Measurements from ENCODE around the gene C5AR2. TPM values are rescaled to one million over a fixed set of nuclear protein-coding genes. Genes with fewer than 3 reads are reported as not detected.

C5AR2 gene
- total RNA-seq, 1 experiment from 2014 or later = 0.22 TPM

GRCh38 chr19:47323409-47323808 lies 8.6 kb upstream of the C5AR2 start:
- H3K27ac Mint-ChIP-seq = no peak overlapping the region
- no peaks in the 10 kb centered on the region for H3K36me3 Mint-ChIP-seq
- no peak overlapping the region for H3K4me3 Mint-ChIP-seq
- DNase-seq (ENCODE audit: low spot score) (no peak), ATAC-seq (no peak)
- H3K27me3 Mint-ChIP-seq (ENCODE audit: low read depth) = no peaks in the 10 kb centered on the region
- peaks cover 6% of the 10 kb centered on the region for H3K9me3 Mint-ChIP-seq
- POLR2A ChIA-PET = interaction anchor here (0.5 kb wide), 2 partner anchors 36 to 439 kb away, joined by 3 to 5 read pairs; no protein-coding TSS in a partner anchor
- TF ChIP-seq, protein P1, sequence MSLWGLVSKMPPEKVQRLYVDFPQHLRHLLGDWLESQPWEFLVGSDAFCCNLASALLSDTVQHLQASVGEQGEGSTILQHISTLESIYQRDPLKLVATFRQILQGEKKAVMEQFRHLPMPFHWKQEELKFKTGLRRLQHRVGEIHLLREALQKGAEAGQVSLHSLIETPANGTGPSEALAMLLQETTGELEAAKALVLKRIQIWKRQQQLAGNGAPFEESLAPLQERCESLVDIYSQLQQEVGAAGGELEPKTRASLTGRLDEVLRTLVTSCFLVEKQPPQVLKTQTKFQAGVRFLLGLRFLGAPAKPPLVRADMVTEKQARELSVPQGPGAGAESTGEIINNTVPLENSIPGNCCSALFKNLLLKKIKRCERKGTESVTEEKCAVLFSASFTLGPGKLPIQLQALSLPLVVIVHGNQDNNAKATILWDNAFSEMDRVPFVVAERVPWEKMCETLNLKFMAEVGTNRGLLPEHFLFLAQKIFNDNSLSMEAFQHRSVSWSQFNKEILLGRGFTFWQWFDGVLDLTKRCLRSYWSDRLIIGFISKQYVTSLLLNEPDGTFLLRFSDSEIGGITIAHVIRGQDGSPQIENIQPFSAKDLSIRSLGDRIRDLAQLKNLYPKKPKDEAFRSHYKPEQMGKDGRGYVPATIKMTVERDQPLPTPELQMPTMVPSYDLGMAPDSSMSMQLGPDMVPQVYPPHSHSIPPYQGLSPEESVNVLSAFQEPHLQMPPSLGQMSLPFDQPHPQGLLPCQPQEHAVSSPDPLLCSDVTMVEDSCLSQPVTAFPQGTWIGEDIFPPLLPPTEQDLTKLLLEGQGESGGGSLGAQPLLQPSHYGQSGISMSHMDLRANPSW (CRISPR knock-in tag; conservative IDR thresholded peaks at IDR 0.05; ENCODE audit: low read depth) = no peak
- TF ChIP-seq CREM (CRISPR knock-in tag; IDR thresholded peaks at IDR 0.05) (no peak), PRDM15 (CRISPR knock-in tag; IDR thresholded peaks at IDR 0.05) (no peak), NR3C1 (CRISPR knock-in tag; conservative IDR thresholded peaks at IDR 0.05; ENCODE audit: low read depth) (no peak), FOXK1 (CRISPR knock-in tag; IDR thresholded peaks at IDR 0.05) (no peak), RELA (CRISPR knock-in tag; IDR thresholded peaks at IDR 0.05; ENCODE audit: borderline replicate concordance) (no peak), ZNF425 (CRISPR knock-in tag; conservative IDR thresholded peaks at IDR 0.05) (no peak), JUN (CRISPR knock-in tag; IDR thresholded peaks at IDR 0.05) (no peak), SP1 (CRISPR knock-in tag; conservative IDR thresholded peaks at IDR 0.05) (no peak), TEAD4 (CRISPR knock-in tag; IDR thresholded peaks at IDR 0.05) (no peak), USF2 (CRISPR knock-in tag; IDR thresholded peaks at IDR 0.05) (no peak), HMGA2 (CRISPR knock-in tag; IDR thresholded peaks at IDR 0.05) (no peak), SMAD4 (CRISPR knock-in tag; IDR thresholded peaks at IDR 0.05) (no peak)
- TF ChIP-seq, protein P2, sequence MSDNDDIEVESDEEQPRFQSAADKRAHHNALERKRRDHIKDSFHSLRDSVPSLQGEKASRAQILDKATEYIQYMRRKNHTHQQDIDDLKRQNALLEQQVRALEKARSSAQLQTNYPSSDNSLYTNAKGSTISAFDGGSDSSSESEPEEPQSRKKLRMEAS (CRISPR knock-in tag; IDR thresholded peaks at IDR 0.05) = no peak
- TF ChIP-seq, protein P3, sequence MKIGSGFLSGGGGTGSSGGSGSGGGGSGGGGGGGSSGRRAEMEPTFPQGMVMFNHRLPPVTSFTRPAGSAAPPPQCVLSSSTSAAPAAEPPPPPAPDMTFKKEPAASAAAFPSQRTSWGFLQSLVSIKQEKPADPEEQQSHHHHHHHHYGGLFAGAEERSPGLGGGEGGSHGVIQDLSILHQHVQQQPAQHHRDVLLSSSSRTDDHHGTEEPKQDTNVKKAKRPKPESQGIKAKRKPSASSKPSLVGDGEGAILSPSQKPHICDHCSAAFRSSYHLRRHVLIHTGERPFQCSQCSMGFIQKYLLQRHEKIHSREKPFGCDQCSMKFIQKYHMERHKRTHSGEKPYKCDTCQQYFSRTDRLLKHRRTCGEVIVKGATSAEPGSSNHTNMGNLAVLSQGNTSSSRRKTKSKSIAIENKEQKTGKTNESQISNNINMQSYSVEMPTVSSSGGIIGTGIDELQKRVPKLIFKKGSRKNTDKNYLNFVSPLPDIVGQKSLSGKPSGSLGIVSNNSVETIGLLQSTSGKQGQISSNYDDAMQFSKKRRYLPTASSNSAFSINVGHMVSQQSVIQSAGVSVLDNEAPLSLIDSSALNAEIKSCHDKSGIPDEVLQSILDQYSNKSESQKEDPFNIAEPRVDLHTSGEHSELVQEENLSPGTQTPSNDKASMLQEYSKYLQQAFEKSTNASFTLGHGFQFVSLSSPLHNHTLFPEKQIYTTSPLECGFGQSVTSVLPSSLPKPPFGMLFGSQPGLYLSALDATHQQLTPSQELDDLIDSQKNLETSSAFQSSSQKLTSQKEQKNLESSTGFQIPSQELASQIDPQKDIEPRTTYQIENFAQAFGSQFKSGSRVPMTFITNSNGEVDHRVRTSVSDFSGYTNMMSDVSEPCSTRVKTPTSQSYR (CRISPR knock-in tag; IDR thresholded peaks at IDR 0.05) = no peak
- TF ChIP-seq, protein P4, sequence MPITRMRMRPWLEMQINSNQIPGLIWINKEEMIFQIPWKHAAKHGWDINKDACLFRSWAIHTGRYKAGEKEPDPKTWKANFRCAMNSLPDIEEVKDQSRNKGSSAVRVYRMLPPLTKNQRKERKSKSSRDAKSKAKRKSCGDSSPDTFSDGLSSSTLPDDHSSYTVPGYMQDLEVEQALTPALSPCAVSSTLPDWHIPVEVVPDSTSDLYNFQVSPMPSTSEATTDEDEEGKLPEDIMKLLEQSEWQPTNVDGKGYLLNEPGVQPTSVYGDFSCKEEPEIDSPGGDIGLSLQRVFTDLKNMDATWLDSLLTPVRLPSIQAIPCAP (CRISPR knock-in tag; IDR thresholded peaks at IDR 0.05) = no peak
- TF ChIP-seq, protein P5, sequence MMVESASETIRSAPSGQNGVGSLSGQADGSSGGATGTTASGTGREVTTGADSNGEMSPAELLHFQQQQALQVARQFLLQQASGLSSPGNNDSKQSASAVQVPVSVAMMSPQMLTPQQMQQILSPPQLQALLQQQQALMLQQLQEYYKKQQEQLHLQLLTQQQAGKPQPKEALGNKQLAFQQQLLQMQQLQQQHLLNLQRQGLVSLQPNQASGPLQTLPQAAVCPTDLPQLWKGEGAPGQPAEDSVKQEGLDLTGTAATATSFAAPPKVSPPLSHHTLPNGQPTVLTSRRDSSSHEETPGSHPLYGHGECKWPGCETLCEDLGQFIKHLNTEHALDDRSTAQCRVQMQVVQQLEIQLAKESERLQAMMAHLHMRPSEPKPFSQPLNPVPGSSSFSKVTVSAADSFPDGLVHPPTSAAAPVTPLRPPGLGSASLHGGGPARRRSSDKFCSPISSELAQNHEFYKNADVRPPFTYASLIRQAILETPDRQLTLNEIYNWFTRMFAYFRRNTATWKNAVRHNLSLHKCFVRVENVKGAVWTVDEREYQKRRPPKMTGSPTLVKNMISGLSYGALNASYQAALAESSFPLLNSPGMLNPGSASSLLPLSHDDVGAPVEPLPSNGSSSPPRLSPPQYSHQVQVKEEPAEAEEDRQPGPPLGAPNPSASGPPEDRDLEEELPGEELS (CRISPR knock-in tag; IDR thresholded peaks at IDR 0.05) = no peak
- TF ChIP-seq, protein P6, sequence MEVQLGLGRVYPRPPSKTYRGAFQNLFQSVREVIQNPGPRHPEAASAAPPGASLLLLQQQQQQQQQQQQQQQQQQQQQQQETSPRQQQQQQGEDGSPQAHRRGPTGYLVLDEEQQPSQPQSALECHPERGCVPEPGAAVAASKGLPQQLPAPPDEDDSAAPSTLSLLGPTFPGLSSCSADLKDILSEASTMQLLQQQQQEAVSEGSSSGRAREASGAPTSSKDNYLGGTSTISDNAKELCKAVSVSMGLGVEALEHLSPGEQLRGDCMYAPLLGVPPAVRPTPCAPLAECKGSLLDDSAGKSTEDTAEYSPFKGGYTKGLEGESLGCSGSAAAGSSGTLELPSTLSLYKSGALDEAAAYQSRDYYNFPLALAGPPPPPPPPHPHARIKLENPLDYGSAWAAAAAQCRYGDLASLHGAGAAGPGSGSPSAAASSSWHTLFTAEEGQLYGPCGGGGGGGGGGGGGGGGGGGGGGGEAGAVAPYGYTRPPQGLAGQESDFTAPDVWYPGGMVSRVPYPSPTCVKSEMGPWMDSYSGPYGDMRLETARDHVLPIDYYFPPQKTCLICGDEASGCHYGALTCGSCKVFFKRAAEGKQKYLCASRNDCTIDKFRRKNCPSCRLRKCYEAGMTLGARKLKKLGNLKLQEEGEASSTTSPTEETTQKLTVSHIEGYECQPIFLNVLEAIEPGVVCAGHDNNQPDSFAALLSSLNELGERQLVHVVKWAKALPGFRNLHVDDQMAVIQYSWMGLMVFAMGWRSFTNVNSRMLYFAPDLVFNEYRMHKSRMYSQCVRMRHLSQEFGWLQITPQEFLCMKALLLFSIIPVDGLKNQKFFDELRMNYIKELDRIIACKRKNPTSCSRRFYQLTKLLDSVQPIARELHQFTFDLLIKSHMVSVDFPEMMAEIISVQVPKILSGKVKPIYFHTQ (CRISPR knock-in tag; IDR thresholded peaks at IDR 0.05) = no peak
- no peaks in the 10 kb centered on the region for H3K4me1 Mint-ChIP-seq
- CTCF ChIA-PET = interaction anchor here (0.6 to 3.3 kb wide), 6 partner anchors 17 to 194 kb away, joined by 3 to 20 read pairs (median 4); partner anchors contain the start of gene DHX34

Data from WTC11 (cell line).